ENCODE data around the gene DNAJC17.

Gene DNAJC17

GRCh38 chr15:40787991-40788390, 19.3 kb downstream of the DNAJC17 start:
- no peak for DNase-seq

DNA sequence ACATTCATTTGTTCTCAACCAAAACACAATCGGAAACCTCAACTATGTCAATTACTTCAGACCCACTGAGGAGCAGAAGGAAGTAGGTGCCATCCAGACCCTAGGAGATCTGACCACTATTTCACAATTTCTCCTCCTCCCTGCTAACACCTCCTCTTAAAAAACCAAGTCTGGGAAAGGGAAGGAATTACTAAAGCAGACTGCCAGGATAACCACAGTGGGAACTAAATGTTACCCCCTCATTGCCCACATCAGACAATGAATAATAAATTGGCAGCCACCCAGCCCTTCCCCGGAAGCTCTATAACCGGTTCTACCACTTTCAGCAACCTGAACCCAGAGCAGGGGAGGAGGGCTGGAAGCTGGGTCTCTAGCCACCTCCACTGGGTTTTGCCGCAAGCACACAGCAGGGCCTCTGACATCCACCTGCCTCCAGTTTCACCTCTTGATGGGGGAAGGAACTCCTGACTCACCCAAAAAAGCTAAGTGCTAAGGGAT, 19.9 kb downstream of the DNAJC17 start:
- peak; percentile 30 for DNase-seq

- no peak for DNase-seq
Measured at GRCh38 chr15:40785814-40786213, 21.5 kb downstream of the DNAJC17 start.

- DNase-seq = no peak
Measured at GRCh38 chr15:40785164-40785563, 22.1 kb downstream of the DNAJC17 start.

DNA sequence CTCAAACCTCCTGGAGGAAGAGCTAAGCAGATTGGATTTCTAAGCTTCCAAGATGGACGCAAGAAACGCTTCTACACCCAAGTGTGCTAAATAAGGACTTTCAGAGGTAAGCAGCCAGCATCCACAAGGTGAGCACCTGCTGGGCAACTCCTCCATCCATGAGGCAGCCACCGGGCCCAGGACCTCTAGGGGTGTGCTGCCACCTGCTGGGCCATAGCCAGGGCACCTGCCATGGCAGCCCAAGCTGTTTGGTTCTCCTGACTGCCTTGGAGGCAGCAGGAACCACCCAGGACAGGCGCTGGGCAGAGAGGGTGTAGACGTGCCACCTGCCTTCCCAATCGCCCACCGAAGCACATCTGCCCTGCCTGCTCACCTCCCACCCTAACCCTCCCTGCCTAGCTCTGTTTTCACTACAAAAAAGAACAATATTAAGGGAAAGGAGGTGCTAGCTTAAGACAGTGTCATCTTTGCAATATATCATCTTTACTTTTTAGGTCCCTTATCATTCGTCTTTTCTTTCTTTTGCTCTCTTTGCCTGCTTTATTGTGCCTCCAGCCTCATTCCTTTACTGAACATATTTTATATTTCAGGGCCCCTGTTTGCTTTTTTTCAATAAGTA, 24.6 kb downstream of the DNAJC17 start:
- DNase-seq = peak; percentile 76

DNA sequence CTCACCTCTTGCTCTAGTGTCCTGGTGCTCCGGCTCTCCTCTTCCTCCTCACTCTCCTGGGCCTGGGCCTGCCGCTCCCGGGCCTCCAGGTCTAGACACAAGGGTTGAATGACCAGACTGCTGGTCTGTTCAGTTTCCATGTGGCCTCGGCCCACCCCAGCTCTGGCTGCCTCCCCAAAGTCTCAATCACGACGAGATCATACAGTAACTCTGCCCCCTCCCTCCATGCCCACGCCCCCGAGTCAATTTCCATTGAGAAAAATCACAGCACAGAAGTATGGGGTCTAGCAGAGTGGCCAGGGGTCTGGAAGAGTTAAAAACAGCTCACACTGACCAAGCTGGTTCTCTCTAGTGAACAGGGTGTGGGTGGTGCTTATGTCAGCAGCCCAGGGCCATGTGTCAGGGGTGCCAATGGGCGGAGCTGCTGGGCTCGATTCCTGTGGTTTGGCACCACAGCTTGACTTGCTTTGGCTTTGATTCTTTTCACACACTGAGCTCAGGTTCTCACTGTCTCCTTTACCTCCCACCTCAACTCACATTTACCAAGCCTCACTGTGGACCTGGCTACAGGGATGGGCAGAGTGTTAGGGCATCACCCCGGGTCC, 30.6 kb downstream of the DNAJC17 start:
- DNase-seq = no peak

DNA sequence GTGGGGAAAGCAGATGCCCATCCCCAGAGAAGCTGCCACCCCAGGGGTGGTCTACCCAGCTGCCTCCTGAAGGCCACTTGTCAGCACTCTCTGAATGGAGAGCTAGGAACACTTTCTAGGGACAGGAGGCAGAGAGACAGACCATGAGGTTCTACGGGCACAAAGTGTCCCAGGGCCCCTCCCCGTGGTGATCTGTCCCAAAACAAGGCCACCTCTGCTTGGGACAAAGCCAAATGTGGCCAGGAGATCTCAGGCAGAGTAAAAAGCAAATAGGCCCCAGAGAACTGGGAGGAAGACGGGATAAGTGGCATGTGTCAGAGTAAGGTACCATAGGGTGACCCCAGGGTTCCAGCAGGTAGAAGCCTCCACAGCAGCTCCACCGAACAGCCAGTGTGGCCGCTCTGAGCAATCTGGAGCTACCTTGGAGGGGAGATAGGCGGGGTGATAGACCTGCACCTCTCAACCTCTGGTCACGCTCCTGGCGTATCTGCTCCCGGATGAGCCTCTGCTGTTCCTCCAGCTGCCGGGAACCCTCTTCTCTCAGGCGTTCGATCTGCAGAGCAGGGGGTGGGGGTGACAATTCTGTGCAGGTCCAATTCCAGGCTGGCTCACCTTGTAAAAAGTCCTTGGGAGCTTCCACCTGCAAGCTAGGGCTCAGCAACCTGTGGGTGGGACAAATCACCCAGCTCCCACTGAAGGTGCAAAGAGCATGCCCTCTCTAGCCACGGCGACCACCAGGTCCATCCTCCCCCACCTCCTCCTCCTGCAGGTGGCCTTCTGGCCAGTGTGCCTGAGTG, 31.3 kb downstream of the DNAJC17 start:
- no peak for DNase-seq

DNA sequence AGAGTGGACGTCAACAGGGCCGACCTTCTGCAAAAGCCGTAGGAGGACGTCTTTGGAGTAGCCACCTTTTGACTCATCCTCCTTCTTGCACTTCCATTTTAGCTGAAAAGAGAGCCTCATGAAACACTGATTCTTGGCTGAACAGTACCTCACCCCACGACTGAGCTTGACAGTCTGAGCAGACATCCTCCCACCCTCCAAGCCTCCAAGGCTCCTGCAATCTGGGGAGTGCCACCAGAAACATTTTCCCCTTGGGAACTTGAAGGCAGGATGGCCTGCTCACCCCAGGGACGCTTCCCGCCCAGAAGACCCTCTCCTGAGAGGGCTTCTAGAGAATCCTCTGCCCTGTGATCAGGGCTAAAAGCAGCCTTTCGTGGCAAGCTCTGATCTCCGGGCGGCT, 32.3 kb downstream of the DNAJC17 start:
- DNase-seq = no peak

- no peak for DNase-seq
Measured at GRCh38 chr15:40773902-40774301, 33.4 kb downstream of the DNAJC17 start.

DNA sequence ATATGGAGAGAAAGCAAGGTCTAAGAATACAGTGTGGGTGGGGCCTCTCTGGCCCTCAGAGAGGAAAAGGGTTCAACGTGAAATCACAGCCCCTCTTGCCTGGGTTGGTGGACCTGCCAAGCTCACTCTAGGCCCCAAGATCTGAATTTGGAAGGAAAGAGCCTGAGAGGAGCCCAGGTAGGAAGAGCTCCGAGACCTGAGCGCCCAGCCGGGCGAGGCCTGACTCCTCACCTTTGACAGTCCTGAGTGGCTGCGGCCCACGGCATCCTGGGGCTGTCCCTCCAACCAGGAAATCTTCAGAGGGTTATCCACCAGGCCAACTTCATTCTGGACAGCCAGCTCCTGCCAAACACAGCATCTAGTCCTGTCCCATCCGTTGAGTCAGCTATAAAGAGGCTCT, 33.8 kb downstream of the DNAJC17 start:
- DNase-seq = no peak

DNA sequence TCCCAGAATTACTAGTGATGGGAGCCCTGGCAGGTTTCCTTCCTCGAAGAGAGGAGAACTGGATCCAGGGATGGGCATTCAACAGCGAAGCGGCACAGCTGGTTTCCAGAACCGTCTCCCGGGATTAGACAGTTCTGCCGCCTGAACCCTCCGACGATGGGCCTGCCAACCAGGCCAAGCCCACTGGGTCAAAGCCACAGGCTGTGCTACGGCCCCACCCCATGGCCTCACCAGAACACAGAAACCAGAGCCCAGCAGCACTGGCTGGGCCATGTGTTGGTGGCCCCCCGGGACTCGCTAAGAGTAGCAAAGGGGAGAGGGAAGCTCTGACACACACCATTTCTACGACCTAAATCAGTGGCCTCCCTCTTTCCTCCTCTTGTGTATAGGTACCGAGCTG, 35.3 kb downstream of the DNAJC17 start:
- DNase-seq = no peak

DNA sequence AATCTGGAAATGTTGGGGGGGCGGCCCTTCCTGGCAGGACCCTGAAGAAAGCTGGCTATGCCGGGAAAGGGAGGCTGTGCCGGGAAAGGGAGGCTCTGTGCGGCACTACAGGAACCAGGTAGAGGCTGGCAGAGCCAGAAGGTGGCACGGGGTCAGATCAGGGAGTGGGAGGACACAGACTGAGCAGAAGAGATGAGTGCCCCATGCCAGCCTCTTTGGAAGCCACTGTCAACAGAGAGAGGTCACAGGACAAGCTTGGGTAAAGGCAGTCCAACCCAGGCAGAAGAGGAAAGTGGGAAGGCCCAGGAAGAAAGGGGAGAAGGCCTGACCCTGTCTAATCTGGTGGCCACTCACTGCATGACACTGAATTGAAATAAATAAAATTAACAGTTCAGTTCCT, 36.0 kb downstream of the DNAJC17 start:
- no peak for DNase-seq

GRCh38 chr15:40770147-40770721, 37.0 kb downstream of the DNAJC17 start:
- DNase-seq = no peak

DNA sequence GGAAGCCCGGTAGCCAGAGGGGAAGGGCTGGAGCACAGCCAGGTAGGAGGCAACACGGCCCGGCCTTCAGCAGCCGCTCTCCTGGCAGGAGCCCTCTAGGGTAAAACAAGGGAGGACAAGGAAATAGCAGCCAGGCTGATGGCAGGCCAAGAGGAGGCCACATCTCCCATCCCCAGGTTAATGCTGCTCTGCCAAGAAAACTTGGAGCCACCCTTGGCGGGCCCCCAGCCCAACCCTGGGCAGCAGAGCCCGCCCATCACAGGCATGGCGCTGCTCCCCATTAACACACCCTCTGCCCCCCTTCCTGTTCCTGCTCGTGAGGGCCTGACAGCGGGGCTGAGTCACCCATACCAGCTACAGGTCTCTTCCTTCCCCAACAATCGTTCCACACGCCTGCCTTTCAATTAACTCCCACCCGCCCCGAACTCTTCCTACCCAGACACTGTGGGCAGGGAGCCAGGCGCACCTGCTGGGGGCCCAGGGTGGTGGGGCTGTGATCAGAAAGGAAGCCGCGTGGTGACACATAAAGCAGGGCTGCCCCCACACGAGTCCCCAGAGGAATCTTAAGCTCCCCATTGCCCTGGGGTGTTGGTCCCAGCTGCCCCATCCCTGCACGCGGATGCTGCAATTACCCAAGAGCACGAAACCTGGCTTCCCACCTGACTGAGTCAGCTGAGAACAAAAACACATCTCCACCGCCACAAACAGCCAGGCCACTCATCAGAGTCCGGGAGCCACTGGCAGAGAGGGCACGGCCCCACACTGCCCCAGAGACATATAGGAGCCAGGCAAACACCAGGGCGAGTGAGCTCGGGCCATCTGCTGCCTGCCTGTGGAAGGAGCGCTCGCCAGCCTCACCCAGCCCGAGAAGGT, 37.8 kb downstream of the DNAJC17 start, which contains the start of gene C15orf62:
C15orf62 (plus strand) TSS at position 707 of the 873 bp plus-strand sequence. CDS start 516 bp downstream, outside the sequence.
- DNase-seq = peak; percentile 48

DNA sequence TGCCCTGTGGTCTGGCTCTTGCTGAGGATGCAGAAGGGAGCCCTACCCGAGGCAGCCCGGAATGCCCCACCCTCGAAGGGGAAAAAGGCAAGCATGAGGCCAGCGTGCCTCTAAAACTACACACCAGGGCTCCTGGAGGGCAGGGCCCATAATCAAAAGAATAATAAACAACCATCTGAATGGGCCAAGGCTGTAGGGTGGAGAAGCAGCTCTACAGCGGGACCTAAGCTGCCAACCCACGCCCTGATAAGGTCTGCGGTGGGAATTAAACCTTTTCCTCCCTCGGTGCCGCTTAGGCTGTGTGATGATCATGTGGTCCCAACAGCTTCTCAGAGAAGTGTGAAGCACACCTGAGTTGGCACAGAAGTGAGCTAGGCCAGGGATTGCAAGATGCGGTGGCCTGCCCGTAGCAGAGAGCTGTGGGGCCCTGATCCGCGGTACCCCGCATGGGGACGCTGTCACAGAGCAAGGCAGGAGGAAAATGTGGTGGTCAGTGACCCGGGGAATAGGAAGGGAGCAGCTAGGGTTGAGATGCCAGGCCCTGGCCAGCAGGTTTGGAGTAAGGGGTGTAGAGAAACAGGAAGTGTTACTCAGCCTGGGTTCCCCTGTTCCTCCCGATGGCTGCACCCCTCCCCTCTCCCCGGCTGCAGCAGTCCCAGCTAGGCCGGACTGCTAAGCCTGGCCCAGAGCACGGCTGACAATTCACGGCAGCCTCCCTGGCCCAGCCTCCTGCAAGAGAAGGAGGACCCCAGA, 38.6 kb downstream of the DNAJC17 start:
- no peak for DNase-seq

DNA sequence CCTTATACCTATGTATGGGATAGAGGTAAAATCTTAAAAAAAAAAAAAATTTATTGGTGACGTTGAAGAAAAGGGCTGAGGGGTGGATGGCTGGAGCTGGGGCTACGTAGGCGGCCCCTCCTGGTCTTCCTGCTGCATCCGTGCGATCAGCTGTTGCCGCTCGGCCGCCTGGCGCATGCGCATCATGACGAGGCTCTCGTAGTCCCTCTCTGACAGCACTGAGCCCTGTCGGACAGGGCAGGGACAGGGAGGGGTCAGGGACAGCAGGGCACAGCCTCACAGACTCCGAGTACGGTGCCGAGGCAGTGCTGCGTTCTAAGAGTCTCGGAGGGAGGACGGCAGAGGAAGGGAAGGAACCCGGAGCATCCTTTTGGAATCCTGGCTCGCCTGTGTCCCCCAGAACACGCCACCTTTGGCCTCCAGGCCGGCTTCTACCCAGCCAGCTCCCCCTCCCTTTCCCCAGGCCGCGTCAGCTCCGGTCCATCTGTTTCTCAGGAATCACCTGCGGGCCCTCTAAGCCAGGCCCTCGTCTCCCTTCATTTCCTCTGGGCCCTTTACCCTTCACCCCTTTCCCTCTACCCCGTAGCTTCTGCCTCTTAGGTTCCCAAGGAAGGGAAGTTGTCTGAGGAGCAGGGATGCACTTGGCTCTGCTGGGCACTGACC, 39.3 kb downstream of the DNAJC17 start:
- DNase-seq = no peak

- DNase-seq = no peak
Measured at GRCh38 chr15:40766906-40767837, 40.1 kb downstream of the DNAJC17 start.

DNA sequence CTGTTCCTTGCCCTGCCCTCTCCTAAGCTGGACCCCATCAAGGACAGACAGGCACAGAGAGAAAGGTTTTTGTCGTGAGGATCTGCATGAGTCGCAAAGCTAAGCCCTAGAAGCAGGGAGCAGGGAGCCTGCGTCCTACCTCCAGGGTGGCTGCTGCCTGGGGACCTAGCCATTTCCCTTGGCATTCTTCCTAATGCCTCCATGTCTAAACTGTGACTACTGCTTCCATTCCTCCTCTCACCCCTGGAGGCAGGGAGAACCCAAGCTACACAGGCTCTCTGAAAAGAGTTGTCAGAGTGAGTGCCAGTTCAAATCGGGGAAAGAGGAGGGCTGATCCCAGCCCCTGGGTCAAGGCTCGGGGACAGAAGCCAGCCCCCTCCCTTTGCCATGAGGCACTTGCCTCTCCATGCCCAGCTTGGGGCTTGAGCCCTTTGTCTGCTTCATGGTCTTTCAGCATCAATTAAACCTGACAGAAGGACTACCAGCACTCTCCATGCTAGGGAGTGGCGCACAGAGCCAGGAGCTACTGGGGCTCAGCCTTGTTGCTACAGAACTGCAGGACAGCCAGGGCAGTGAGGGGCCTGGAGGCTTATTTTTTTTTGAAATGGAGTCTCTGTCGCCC, 41.0 kb downstream of the DNAJC17 start:
- DNase-seq = no peak

GRCh38 chr15:40764629-40765103, 42.6 kb downstream of the DNAJC17 start:
- DNase-seq = no peak
